Stimulated activated CD8-positive, alpha-beta memory T cell treated with anti-CD3 and anti-CD28 coated beads, Interleukin-4, amount 100 ng/mL, for 24 hours (primary cell): Measurements from ENCODE around the gene ITGA5.
A peak's percentile ranks its signal among the peaks of the same experiment; 100 is the strongest.
"Not testable (repeated sequence)": the region's sequence is repeated elsewhere in the genome, so short reads cannot be mapped to it uniquely, and the experiment has no call there.

Source experiments
- DNase-seq: peaks from one replicate; pipeline ENCODE4 v3.0.0-alpha.2; 2020; ENCODE audit warnings: low read depth

The ITGA5 gene

DNA sequence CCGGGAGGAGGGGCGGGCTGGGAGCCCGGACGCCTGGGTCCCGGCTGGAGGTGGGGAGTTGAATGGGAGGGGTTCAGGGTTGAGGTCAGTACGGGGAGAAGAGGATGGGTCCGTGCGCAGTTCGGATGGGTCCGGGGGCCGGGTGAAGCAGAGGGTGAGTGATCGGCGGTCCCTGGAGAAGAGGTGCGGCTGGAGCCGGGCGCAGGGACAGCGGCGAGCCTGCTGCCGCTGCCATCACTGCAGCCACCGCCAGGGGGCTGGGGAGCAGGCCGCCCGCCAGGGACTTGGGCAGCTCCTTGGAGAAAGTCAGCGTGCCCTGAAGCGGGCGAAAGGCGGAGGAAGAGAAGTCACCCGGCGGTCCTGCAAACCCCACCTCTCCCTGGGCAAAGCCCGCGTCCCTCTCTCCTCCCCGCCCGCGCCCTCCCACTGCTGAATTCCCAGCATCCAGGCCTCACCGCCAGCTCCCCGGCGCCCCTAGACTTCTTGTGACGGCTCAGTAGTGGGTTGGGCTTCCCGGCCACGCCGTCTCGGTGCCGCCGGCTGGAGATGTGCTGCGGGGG lies 48.8 kb downstream of the ITGA5 start:
- DNase-seq: no peak

DNA sequence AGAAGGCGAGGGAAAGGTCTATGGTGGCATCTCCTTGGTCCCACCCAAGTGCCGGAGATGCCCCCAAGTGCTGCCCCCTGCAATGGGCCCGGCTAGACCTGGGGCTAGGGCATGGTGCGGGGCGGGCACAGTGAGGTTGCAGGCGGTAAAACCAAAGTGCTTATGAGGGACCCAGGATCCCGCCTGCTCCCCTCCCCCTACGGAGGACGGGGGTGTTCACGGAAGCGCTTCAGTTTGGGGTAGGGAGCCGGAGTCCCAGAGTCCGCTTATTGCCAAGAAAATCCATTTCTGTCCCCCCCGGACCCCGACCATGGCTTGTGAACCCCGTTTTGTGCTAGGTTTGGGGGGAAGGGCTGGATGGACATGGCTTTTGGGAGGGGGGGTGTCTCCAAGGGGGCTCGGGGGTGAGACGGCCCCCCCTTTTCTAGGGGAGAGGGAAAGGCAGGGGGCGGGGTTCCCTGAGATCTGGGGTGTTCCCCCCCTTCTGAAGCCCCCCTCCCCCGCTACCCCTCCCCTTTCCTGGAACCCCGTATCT lies 49.4 kb downstream of the ITGA5 start:
- DNase-seq: no peak

DNA sequence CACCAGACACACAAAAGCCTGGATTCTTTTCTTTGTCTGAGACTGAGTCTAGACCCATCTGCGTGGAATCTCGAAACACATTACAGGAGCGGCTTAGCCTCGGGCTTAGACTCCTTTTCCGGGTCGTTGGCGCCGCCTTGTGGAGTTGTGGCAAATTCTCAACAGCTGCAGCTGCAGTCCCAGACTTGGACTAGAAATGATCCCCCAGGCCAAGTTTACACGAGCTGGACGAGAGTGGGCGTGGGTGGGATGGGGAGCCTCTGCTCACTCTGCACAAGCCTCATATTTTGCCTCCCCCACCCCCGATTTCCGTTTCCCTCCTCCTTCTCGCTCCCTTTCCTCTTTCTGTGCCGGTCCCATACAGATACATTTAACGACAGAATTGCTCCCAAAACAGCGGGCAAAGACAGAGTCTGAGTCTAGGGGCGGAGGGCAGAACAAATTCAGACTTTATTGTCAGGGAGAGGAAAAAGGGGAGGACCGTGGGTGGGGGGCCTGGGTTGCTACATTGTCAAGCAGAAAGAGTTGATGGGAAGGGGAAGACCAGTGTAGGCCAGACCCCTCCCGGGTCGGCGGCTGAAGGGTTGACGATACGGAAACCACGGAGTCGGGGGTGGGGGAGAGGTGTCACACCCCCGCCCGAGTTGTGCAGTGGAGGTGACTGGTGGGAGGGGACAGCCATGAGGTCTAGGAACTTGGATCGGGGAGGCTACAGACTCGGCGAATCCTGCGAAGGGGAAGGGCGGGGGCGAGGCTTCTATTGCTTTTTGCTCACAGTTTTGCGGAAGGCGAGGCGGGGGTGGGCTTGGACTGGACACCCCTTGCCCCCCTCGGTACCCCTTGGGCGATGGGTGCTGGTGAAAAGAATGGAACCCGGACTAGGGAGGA lies 50.1 kb downstream of the ITGA5 start:
- peak; percentile 83 for DNase-seq

DNA sequence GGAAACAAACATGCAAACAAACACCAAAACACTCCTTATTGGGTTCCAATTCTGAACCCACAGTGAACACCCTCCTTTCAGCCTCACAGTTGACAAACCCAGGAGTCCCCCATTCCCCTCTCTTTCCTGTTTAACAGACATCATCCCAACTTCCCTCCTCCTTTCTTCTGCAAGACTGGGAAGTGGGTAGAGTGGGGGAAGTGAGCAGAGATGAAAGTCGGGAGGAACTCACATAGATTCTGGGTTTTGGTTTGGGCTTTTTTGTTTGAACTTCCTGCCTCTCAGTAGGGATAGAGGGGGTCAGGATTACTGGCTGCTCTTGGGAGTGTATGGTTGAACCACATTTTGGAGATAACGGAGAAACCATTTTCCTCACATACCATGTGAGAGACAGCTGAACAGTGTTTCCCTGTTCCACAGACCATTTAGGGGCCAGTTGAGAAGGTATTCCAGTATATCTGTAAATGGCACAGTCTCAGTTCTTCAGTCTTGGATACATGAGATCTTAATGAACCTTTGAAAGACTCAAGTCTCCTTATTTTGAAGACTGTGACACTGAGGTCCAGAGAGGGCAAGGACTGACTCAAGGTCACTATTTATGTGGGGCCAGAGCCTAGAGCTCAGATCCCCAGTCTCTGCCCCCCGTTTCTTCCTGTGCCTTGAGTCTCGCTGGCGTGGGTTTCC lies 50.9 kb downstream of the ITGA5 start:
- no peak for DNase-seq

DNA sequence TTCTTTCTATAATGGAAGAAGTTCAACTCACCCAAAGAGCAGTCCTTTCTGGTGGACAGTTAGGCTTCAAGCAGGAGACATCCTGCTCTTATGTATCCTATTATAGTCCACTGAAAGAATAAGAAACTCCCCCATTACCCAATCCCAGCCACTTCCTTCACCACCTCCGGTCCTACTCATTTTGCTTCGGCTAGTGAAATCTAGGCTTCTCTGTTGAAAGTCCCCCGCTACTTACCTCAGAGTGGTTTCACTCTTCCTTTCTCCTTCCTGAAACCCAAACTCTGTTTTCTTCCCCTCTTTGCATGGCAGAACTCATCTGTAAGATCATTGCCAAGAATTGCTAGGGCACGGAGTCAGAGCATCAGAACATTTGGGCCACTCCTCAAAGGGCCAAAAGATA lies 54.7 kb downstream of the ITGA5 start, which contains the start of gene GPR84:
Gene GPR84 (minus strand): TSS at position 74 of the 400 bp plus-strand sequence. CDS start 635 bp downstream, outside the sequence.
- DNase-seq: no peak

DNA sequence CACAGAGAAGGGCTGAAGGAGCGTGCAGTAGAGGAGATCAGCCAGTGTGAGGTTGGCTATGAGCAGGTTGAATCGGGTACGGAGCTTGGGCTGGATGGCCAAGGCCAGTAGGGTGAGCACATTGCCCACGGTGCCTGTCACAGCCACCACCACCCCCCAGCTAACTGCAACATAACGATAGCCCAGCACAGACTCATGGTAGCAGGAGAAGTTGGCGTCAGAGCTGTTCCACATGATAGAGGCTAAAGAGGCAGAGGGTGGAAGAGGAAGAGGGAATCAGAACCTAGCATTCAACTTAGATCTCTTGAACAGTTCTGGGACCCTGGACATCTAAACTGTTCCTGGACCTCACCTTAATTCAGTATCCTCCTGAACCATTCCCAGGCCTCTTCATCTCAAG lies 55.4 kb downstream of the ITGA5 start:
- DNase-seq: no peak

DNA sequence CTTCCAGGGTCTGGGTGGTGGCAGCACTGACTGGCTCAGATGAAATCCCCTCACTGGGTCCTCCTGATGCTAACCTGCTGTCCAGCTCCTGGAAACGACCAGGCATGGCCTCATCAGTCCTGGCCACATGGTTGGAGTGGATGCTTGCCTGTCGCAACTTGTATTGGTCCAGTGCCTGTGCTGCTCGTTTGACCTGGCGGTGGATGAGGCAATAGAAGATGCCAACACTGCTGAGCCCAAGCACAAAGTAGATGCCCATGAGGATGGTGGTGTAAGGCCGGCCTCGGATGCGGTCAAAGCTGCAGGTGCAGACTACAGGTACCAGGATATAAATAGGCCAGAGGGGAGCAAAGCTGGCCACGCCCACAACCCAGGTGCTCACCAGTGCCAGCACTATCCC lies 56.0 kb downstream of the ITGA5 start:
- DNase-seq: no peak

DNA sequence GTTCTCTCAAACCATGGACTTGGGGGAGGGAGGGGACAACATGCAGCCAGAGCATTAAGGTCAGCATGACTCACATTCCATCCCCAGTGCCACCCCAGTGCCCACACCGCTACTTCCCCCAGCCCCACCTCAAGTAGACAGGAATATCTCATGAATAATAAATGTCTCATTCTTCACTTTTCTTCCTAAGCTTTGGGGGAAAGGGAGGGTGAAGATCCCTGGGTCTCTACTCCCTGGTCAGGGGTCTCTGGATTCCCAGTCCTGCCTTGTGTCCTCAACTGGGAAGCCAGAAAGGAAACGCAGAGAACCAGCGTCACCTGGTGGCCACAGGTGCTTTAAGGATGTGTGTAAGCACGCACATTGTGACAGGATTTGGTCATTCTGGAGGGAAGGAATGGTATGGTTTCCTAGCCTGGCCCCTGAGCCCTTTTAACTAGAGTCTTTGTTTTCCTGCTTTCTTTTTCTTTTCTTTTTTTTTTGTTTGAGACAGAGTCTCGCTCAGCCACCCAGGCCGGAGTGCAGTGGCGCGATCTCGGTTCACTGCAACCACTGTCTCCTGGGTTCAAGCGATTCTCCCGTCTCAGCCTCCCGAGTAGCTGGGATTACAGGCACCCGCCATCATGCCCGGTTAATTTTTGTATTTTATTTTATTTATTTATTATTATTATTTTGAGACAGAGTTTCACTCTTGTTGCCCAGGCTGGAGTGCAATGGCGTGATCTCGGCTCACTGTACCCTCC lies 58.2 kb downstream of the ITGA5 start:
- DNase-seq: no peak

DNA sequence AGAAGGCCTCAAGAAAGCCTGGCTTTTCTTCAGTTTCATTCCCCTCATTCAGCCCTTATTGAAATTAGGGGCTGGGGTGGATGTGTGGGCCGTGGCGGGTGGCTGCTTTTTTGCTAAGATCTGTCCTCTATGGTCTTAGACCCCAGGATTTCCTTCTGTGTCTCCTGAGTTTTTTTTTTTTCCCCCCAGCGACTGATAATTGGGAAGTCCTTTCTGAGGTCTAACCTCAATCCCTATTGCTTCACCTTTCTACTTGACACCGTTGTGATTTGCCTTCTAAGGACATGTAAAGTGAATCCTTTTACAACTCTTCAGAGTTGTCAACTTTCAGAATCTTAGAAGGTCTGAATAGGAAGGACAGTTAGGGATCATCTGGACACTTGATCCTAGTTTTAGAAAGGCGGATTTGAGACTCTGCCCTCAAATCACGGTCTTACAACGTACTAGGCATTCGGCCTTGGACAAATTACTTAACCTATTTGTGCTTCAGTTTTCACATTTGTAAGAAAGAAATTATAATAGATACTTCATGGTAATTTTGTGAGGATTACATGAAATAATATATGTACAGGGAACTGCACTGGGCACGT lies 59.2 kb downstream of the ITGA5 start:
- no peak for DNase-seq

DNA sequence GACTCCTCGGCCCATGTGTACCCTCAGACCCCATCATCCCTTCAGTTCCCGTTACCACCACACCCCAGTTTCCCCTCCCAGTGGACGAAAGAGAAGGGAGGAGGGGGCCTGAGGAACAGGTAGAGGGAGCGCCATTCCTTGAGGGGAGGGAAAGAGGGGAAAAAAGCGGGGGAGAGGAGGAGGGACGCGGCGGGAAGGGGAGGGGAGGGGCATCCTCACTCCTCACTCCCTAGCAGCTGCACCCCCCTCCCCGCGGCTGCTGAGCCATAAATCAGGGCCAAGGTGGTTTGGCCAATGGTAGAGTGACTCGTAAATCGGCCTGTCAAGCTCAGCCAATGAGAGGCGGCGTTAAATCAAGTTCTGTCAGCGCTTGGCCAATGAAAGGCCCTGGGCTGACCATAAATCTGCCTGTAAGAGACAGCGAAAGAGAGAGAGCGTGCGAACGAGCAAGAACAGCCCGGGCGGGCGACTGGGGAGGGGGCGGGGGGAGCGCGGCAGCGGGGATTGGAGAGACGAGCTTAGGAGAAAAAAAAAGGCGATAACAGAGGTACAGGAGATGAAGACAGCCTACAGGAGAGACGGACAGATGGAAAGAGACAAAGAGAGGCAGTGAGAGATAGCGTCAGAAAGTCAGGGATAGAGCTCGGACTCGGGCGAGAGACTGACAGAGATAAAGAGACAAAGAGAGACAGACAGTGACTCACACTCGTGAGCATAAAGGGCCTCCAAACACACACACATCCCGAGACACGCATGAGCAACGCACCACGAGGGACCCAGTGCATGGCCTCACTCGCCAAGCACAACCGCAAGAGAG lies 59.9 kb downstream of the ITGA5 start:
- peak; percentile 84 for DNase-seq

DNA sequence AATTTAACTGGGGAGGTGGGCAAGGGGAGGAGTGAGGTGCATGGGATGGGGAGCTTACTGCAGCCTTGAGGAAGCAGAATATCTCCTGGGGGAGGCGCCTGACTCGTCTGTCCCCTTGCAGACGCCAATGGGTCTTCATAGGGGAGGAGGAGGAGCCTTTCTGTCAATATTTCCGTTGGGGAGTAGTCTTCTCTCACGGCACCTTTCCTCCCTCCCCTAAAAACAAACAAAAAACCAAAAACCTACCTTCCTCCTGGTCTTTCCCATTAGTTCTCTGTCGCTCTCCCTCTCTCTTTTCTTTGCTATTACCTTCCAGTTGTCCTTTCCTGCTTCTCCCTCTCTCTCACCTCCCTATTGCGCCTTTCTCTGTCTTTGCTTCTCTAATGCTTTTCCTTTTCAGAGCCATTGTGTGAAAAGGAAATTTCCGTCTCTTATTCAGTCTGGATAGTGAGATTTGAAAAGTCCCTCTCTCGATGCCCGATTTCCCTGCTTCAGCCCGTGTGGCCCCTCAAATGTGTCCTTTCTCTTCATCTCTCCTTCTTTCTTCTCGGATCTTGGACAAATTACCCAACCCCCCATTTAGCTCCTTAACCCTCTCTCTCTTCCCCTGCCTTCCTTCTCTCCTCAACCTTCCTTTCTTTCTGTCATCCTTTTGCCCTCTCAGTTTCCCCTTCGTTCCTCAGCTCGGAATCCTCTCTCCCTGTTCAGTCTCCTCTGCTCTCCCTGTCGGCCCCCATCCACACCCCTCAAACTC lies 60.7 kb downstream of the ITGA5 start:
- DNase-seq: no peak

DNA sequence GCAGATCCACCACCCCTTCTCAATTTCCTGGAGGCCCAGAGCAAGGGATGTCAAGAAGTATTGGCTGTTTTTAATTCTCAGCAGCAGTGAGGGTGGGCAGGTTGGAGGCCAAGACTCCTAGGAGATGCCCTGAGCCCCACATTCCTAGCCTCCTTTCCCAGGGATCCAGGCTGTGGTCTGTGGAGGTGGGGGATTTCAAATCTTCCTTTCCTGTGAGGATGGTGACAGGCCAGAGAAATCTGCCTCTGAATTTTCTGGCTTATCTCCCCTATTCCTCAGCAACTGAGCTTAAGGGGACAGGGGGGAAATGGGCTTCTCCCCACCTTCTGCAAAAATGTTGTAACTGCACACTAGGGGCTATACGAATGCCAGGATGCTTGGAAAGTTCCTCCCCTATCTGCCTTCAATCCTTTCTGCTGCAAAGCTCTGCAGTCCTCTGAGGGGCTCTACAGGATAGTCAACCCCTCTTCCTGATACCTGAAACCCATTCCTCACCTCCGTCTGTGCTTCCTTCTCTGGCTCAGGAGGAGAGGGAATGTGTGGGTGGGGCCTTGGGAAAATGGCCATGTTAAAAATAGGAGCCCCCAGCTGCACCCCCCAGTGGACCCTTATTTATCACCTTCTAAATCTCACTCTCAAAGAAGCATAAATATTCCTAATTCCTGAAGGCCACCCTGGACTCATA lies 61.4 kb downstream of the ITGA5 start:
- no peak for DNase-seq

DNA sequence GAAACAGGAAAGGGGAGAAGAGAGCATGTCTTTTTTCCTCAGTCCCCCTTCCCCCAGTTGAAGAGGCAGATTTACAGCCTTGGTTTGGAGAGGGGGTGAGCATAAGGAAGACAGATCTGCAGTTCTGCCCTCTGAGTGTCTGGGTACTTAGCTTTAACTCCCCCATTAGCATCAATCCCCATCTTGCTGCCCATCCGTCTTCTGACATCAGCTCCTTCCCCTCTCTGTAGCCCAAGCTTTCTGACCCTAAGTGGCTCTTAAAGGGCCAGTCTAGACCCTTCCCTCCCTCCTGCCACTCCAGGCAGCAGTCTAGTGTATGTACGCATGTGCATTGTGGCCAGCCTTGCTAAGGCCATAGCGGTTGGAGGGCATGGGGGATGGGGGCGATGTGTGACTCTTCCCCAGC lies 62.1 kb downstream of the ITGA5 start:
- DNase-seq: no peak

DNA sequence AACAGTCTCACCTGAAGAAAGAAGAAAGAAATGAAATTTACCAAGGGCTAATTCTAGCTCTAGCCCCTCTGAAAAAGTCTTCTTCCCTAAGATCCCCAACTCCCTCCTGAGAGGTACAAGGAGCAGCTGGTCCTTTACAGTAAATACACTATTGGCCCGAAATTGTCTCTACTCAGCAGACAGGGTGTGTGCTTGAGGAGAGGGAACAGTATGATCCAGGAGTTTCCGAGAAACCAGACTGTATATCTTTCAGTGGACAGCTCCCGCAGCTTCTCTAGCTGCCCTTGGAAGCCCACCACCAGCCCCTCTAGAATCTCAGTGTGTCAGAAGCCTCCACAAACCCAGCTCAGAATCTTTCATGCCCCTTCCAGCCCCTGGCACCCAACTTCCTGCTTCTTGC lies 62.8 kb downstream of the ITGA5 start:
- no peak for DNase-seq

DNA sequence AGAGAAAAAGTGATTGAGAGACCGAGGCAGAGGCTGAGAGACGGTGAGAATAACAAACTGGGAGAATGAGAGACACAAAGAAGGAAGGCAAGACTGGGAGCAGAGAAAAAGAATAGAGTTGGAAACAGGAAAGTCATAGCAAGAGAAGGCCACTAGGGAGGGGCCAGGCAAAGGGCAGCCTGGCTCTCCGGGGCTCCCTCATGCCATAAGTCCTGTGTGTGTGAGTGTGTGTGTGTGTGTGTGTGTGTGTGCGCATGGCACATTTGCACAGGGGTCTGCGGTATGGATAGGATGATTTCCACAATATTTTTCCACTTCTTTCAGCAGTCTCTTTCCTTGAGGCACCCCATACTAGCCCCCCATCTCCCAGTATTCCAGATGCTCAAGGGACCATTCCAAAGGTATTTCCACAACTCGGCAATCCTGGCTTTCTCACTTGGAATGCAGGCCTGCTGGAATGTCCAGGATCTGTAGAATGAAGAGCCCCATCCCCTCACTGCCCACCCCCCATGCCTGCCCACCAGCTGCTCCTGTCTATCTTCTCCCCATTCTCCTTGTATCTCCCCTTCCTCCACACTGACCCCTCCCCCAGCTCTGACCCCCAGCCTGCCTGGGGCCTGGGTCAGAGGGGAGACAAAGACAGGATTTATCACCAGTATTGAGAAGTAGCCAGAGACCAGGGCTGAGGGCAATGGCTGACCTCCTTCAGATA lies 63.8 kb downstream of the ITGA5 start:
- no peak for DNase-seq

DNA sequence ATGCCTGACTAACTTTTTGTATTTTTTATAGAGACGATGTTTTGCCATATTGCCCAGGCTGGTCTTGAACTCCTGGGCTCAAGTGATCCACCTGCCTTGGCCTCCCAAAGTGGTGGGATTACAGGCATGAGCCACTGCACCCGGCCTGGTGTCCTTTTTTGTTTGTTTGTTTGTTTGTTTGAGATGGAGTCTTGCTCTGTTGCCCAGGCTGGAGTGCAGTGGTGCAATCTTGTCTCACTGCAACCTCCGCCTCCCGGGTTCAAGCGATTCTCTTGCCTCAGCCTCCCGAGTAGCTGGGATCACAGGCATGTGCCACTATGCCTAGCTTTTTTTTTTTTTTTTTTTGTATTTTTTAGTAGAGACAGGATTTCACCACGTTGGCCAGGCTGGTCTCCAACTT lies 64.8 kb downstream of the ITGA5 start:
- DNase-seq: not testable (repeated sequence)

DNA sequence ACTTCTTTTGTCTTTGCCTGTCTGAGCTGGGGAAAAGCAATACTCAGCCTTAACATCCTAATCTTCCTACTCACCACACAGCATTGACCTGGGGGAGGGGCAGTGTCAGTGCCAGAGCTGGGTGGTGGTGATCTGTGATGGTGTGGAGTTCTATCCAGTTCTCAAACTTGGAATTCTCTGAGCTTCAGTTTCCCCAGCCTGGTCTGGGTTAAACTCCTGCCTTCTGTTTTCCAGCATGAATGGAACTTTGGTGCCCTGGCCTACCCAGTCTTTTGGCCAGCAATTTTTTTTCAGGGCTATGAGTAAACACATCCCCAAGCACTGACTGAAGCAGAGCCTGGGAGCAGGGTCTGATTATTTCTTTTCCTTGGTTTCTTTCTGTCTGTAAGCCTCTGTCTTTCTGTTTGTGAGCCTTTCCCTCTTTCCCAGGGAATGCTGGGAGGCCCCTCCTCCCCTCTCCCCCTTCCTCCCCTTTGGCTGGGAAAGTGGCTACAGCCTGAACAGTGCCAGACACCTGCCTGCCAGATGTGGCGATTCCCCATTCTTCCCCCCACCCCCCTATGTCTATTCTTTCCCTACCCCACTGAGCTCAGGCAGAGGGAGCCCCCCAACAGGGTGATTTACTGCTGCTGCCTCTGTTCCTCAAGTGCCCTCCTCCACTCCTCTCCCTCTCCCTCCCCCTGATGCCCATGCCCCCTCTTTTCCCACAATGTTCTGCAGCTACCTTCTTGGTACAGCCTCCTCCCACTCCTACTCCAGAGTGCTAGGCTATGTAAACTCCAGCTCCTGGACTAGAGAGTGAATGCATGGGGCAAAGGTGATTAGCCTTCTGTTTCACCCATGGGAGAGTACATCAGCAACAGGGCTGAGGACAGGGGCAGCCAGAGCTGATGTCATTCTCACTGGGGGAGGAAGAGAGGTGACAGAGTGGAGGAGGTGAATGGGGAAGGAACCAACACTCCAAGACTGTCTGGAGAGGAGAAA lies 65.9 kb downstream of the ITGA5 start:
- no peak for DNase-seq
